ENCODE results near the gene LYST. TPM values are rescaled to one million over a fixed set of nuclear protein-coding genes. Genes with fewer than 3 reads are reported as not detected.

The LYST gene
- polyA plus RNA-seq, 1 of the 3 experiments (the other 2 are of a cell fraction): 3.9 TPM

DNA sequence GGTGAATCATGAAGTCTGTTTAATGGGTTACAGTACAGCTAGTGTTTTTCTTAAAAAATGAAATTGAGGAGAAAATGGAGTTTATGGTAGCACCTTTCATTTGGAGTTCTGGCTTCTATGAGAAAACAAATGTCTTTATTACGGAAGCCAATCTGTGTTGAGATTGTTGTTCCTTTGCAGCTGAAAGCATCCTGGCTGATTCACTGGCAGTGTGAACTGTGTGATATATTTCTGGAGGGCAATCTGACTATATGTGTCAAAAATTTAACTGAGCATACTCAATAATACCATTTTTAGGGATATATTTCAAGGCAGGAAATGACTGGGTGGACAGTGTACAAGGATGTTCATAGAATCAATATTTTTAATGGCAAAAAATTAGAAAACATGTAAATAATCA, 46.6 kb upstream of the LYST start:
- Histone ChIP-seq H3K4me2 (0 out of 2 replicates have a peak overlapping the region, but pooled peaks have one; percentile 12), H3K9me2 (no peaks in the 10 kb centered on the region), H3K27me3 (ENCODE audit: insufficient read depth) (no peaks in the 10 kb centered on the region), H3K4me3 (ENCODE audit: low read depth in 2 of 2, low read length in 1 of 2) (no peak overlapping the region), H2AFZ (ENCODE audit: low read depth) (no peak overlapping the region), H3K27ac (ENCODE audit: low read depth in 2 of 2, low read length in 1 of 2) (peak overlapping the region in 1 of 2 experiments; percentile 99; a peak in 3 of 4 replicates), H3K9ac (peak overlapping the region; percentile 3; the same call in 1 of the 2 replicates), H3K9me3 (no peaks in the 10 kb centered on the region), H3F3A (replicated peaks; ENCODE audit: insufficient read depth) (peaks cover 55% of the 10 kb centered on the region), H3K36me3 (replicated peaks in 1 of 2; ENCODE audit: control insufficient read depth in 1 of 2, insufficient read depth in 2 of 2, low read length in 1 of 2) (no peaks in the 10 kb centered on the region), H3K4me1 (ENCODE audit: control insufficient read depth in 1 of 2, insufficient read depth in 2 of 2, low read depth in 1 of 2, low read length in 1 of 2) (peaks cover 28 to 42% of the 10 kb centered on the region in 2 experiments), H3K79me2 (ENCODE audit: insufficient read depth) (no peaks in the 10 kb centered on the region), H4K20me1 (ENCODE audit: insufficient read depth) (no peaks in the 10 kb centered on the region)
- no peak for DNase-seq
- WGBS (ENCODE audit: low lambda C conversion rate): 69% methylated on average over 1 of the region's 1 CpG
- POLR2A ChIA-PET: no interaction called here
- TF ChIP-seq TAF1 (IDR thresholded peaks at IDR 0.05; ENCODE audit: borderline replicate concordance, low read depth, low read length): no peak
- peak; percentile 25; the same call in 1 of the 2 replicates for TF ChIP-seq JUND (IDR thresholded peaks at IDR 0.05)
- 0 out of 2 replicates have a peak, but pooled peaks have one; percentile 4 for TF ChIP-seq TCF12 (IDR thresholded peaks at IDR 0.05)
- TF ChIP-seq TEAD4 (IDR thresholded peaks at IDR 0.05; ENCODE audit: borderline replicate concordance, insufficient read depth): no peak
- TF ChIP-seq EP300 (IDR thresholded peaks at IDR 0.05; ENCODE audit: borderline replicate concordance in 1 of 2, low read depth in 1 of 2, low read length in 1 of 2): 0 out of 4 replicates have a peak, but pooled peaks of 1 of the 2 experiments have one; percentile 15
- TF ChIP-seq, protein P1, sequence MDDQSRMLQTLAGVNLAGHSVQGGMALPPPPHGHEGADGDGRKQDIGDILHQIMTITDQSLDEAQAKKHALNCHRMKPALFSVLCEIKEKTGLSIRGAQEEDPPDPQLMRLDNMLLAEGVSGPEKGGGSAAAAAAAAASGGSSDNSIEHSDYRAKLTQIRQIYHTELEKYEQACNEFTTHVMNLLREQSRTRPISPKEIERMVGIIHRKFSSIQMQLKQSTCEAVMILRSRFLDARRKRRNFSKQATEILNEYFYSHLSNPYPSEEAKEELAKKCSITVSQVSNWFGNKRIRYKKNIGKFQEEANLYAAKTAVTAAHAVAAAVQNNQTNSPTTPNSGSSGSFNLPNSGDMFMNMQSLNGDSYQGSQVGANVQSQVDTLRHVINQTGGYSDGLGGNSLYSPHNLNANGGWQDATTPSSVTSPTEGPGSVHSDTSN (IDR thresholded peaks at IDR 0.05): peak; percentile 27; the same call in 1 of the 2 replicates
- CTCF ChIA-PET: no interaction called here

DNA sequence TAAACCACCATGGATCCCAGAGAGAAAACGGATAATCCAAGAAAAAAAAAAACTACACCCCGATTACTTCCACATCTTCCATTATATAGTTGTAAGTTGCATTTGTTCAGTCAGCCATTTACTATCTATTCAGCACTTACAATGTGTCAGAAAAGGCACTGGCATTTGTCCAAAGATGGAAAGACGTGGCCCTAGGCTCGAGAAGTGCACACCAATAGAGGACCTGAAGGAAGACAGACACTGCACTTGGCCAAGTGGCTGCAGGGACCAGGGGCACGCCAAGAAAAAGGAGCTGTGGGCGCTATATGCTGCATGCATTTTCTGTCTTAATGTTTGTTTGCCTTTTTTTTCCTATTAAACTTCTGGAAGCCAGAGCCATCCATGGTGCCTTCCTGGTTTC, 45.2 kb upstream of the LYST start:
- Histone ChIP-seq H3K4me1 (ENCODE audit: control insufficient read depth in 1 of 2, insufficient read depth in 2 of 2, low read depth in 1 of 2, low read length in 1 of 2) (peaks cover 13 to 35% of the 10 kb centered on the region in 2 experiments), H3K9me2 (no peaks in the 10 kb centered on the region), H3K9ac (no peak overlapping the region), H3K27ac (ENCODE audit: low read depth in 2 of 2, low read length in 1 of 2) (peak overlapping the region in 1 of 2 experiments; percentile 99; a peak in 3 of 4 replicates), H4K20me1 (ENCODE audit: insufficient read depth) (no peaks in the 10 kb centered on the region), H3K79me2 (ENCODE audit: insufficient read depth) (no peaks in the 10 kb centered on the region), H3K9me3 (no peaks in the 10 kb centered on the region), H3K4me3 (ENCODE audit: low read depth in 2 of 2, low read length in 1 of 2) (no peak overlapping the region), H3K36me3 (replicated peaks in 1 of 2; ENCODE audit: control insufficient read depth in 1 of 2, insufficient read depth in 2 of 2, low read length in 1 of 2) (no peaks in the 10 kb centered on the region), H3F3A (replicated peaks; ENCODE audit: insufficient read depth) (peaks cover 45% of the 10 kb centered on the region), H2AFZ (ENCODE audit: low read depth) (no peak overlapping the region), H3K27me3 (ENCODE audit: insufficient read depth) (no peaks in the 10 kb centered on the region), H3K4me2 (no peak overlapping the region)
- 78% methylated on average over 6 of the region's 6 CpGs for WGBS (ENCODE audit: low lambda C conversion rate)
- TF ChIP-seq TCF12 (IDR thresholded peaks at IDR 0.05): no peak
- ChIA-PET CTCF (interaction anchor here (0.9 to 1.1 kb wide), 2 partner anchors 8 to 15 kb away, joined by 3 to 4 read pairs; no protein-coding TSS in a partner anchor), POLR2A (no interaction called here)
- no peak for DNase-seq

DNA sequence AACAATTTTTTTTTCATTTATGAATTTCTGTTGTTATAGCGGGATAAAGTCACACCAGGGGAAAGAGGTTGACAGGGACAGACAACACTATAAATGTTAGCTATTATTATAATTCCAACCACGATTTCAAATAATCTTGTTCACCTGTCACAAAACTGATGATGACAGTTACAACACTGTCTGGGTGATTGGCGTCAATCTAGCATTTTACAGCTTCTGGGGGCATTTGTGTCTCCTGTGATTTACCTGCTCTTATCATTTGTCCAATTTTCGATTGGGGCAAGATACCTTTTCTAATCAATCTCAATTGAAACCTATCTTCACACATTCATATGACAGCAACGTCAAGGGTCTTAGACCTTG, 44.6 kb upstream of the LYST start:
- Histone ChIP-seq H3F3A (replicated peaks; ENCODE audit: insufficient read depth) (peaks cover 39% of the 10 kb centered on the region), H3K9me2 (no peaks in the 10 kb centered on the region), H2AFZ (ENCODE audit: low read depth) (no peak overlapping the region), H3K9me3 (no peaks in the 10 kb centered on the region), H3K79me2 (ENCODE audit: insufficient read depth) (no peaks in the 10 kb centered on the region), H4K20me1 (ENCODE audit: insufficient read depth) (no peaks in the 10 kb centered on the region), H3K4me3 (ENCODE audit: low read depth in 2 of 2, low read length in 1 of 2) (no peak overlapping the region), H3K27me3 (ENCODE audit: insufficient read depth) (no peaks in the 10 kb centered on the region), H3K36me3 (replicated peaks in 1 of 2; ENCODE audit: control insufficient read depth in 1 of 2, insufficient read depth in 2 of 2, low read length in 1 of 2) (no peaks in the 10 kb centered on the region), H3K9ac (peak overlapping the region; percentile 37; the same call in 1 of the 2 replicates), H3K4me1 (ENCODE audit: control insufficient read depth in 1 of 2, insufficient read depth in 2 of 2, low read depth in 1 of 2, low read length in 1 of 2) (peaks cover 13 to 32% of the 10 kb centered on the region in 2 experiments), H3K4me2 (0 out of 2 replicates have a peak overlapping the region, but pooled peaks have one; percentile 7), H3K27ac (ENCODE audit: low read depth in 2 of 2, low read length in 1 of 2) (peak overlapping the region; percentile 85 to 99; a peak in 3 of 4 replicates)
- POLR2A ChIA-PET: no interaction called here
- no peak for DNase-seq
- WGBS (ENCODE audit: low lambda C conversion rate): 78% methylated on average over 5 of the region's 5 CpGs
- TF ChIP-seq, protein P2, sequence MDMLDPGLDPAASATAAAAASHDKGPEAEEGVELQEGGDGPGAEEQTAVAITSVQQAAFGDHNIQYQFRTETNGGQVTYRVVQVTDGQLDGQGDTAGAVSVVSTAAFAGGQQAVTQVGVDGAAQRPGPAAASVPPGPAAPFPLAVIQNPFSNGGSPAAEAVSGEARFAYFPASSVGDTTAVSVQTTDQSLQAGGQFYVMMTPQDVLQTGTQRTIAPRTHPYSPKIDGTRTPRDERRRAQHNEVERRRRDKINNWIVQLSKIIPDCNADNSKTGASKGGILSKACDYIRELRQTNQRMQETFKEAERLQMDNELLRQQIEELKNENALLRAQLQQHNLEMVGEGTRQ (IDR thresholded peaks at IDR 0.05; ENCODE audit: borderline replicate concordance, low read depth, low read length): no peak
- TF ChIP-seq EZH2phosphoT487 (IDR thresholded peaks at IDR 0.05; ENCODE audit: borderline replicate concordance, low read depth) (no peak), TAF1 (IDR thresholded peaks at IDR 0.05; ENCODE audit: borderline replicate concordance, low read depth, low read length) (no peak), MXI1 (IDR thresholded peaks at IDR 0.05; ENCODE audit: low read depth, low read length) (no peak)
- TF ChIP-seq, protein P3, sequence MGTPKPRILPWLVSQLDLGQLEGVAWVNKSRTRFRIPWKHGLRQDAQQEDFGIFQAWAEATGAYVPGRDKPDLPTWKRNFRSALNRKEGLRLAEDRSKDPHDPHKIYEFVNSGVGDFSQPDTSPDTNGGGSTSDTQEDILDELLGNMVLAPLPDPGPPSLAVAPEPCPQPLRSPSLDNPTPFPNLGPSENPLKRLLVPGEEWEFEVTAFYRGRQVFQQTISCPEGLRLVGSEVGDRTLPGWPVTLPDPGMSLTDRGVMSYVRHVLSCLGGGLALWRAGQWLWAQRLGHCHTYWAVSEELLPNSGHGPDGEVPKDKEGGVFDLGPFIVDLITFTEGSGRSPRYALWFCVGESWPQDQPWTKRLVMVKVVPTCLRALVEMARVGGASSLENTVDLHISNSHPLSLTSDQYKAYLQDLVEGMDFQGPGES (IDR thresholded peaks at IDR 0.05; ENCODE audit: low read depth, low read length): no peak
- CTCF ChIA-PET: interaction anchor here (0.9 to 1.1 kb wide), 2 partner anchors 9 to 14 kb away, joined by 3 to 4 read pairs; no protein-coding TSS in a partner anchor
